Parathyroid adenoma (tissue), 2 donors: Measurements from ENCODE around the gene DOCK4.

Experiments
- H2AFZ ChIP-seq: fragments of 300-600 bp; sonication (generic); one replicate; pipeline ENCODE4 v1.7.0; 2017; ENCODE audit warnings: antibody characterized with exemption, mild to moderate bottlenecking
- H3K27ac ChIP-seq: fragments of 300-600 bp; sonication (generic); one replicate; pipeline ENCODE4 v1.7.0; 2017
- H3K27me3 ChIP-seq: fragments of 300-600 bp; sonication (generic); one replicate; pipeline ENCODE4 v1.7.0; 2017; ENCODE audit warnings: low read length; ENCODE audit not compliant: control insufficient read depth, insufficient read depth
- H3K36me3 ChIP-seq: fragments of 300-600 bp; sonication (generic); one replicate; pipeline ENCODE4 v1.7.0; 2017; ENCODE audit warnings: low read length; ENCODE audit not compliant: control insufficient read depth, insufficient read depth
- H3K4me1 ChIP-seq: fragments of 300-600 bp; sonication (generic); one replicate; pipeline ENCODE4 v1.7.0; 2017; ENCODE audit warnings: control low read depth
- H3K4me2 ChIP-seq: fragments of 300-600 bp; sonication (generic); one replicate; pipeline ENCODE4 v1.7.0; 2017; ENCODE audit warnings: low read length
- H3K4me3 ChIP-seq: fragments of 300-600 bp; sonication (generic); one replicate; pipeline ENCODE4 v1.7.0; 2017; ENCODE audit warnings: low read depth, low read length
- H3K79me2 ChIP-seq: fragments of 300-600 bp; sonication (generic); one replicate; pipeline ENCODE4 v1.7.0; 2017; ENCODE audit warnings: control low read depth
- H3K9ac ChIP-seq: fragments of 300-600 bp; sonication (generic); one replicate; pipeline ENCODE4 v1.7.0; 2017; ENCODE audit warnings: mild to moderate bottlenecking
- H3K9me3 ChIP-seq: fragments of 300-600 bp; sonication (generic); one replicate; pipeline ENCODE4 v1.7.0; 2017; ENCODE audit warnings: low read length; ENCODE audit not compliant: control insufficient read depth
- CTCF ChIP-seq: fragments of 300-600 bp; sonication (generic); IDR thresholded peaks from one replicate; pipeline ENCODE4 v1.7.0; 2017; ENCODE audit warnings: antibody characterized with exemption, mild to moderate bottlenecking
- donor health status: primary hyperparathyroidism.

Gene DOCK4

GRCh38 chr7:112018305-112019030 lies 187.7 kb downstream of the DOCK4 start:
- Histone ChIP-seq H3K27me3 (no peaks in the 10 kb centered on the region), H3K4me2 (no peak overlapping the region), H3K4me1 (no peaks in the 10 kb centered on the region), H2AFZ (no peak overlapping the region), H3K27ac (no peak overlapping the region), H3K36me3 (no peaks in the 10 kb centered on the region), H3K4me3 (no peak overlapping the region), H3K9me3 (no peaks in the 10 kb centered on the region), H3K79me2 (no peaks in the 10 kb centered on the region), H3K9ac (no peak overlapping the region)
- TF ChIP-seq CTCF, result no peak

- no peaks in the 10 kb centered on the region for H3K79me2 ChIP-seq
- H3K36me3 ChIP-seq, result no peaks in the 10 kb centered on the region
- no peak overlapping the region for H3K4me3 ChIP-seq
- H3K9ac ChIP-seq, result no peak overlapping the region
- no peaks in the 10 kb centered on the region for H3K27me3 ChIP-seq
- no peak for TF ChIP-seq CTCF
- no peak overlapping the region for H3K27ac ChIP-seq
- no peak overlapping the region for H2AFZ ChIP-seq
- H3K9me3 ChIP-seq, result no peaks in the 10 kb centered on the region
- no peaks in the 10 kb centered on the region for H3K4me1 ChIP-seq
- no peak overlapping the region for H3K4me2 ChIP-seq
Measured at GRCh38 chr7:112015146-112015545, 191.1 kb downstream of the DOCK4 start.

GRCh38 chr7:112014347-112014746 lies 191.9 kb downstream of the DOCK4 start:
- H3K4me3 ChIP-seq, result no peak overlapping the region
- no peak overlapping the region for H3K27ac ChIP-seq
- no peak overlapping the region for H3K4me2 ChIP-seq
- no peaks in the 10 kb centered on the region for H3K4me1 ChIP-seq
- no peaks in the 10 kb centered on the region for H3K36me3 ChIP-seq
- no peak for TF ChIP-seq CTCF
- no peaks in the 10 kb centered on the region for H3K79me2 ChIP-seq
- no peaks in the 10 kb centered on the region for H3K9me3 ChIP-seq
- H2AFZ ChIP-seq, result no peak overlapping the region
- no peak overlapping the region for H3K9ac ChIP-seq
- no peaks in the 10 kb centered on the region for H3K27me3 ChIP-seq

- Histone ChIP-seq H3K27ac (no peak overlapping the region), H2AFZ (no peak overlapping the region), H3K9me3 (no peaks in the 10 kb centered on the region), H3K9ac (no peak overlapping the region), H3K27me3 (no peaks in the 10 kb centered on the region), H3K4me2 (no peak overlapping the region), H3K36me3 (no peaks in the 10 kb centered on the region), H3K4me1 (no peaks in the 10 kb centered on the region), H3K79me2 (no peaks in the 10 kb centered on the region), H3K4me3 (no peak overlapping the region)
- no peak for TF ChIP-seq CTCF
Measured at GRCh38 chr7:112013274-112013673, 192.9 kb downstream of the DOCK4 start.

GRCh38 chr7:112012242-112012641 lies 194.0 kb downstream of the DOCK4 start:
- H3K4me3 ChIP-seq, result no peak overlapping the region
- H2AFZ ChIP-seq, result no peak overlapping the region
- H3K79me2 ChIP-seq, result no peaks in the 10 kb centered on the region
- H3K36me3 ChIP-seq, result no peaks in the 10 kb centered on the region
- TF ChIP-seq CTCF, result no peak
- no peak overlapping the region for H3K27ac ChIP-seq
- no peak overlapping the region for H3K4me2 ChIP-seq
- no peaks in the 10 kb centered on the region for H3K4me1 ChIP-seq
- no peaks in the 10 kb centered on the region for H3K9me3 ChIP-seq
- no peaks in the 10 kb centered on the region for H3K27me3 ChIP-seq
- no peak overlapping the region for H3K9ac ChIP-seq
